ENCODE data around the gene MADCAM1.

MADCAM1 gene

DNA sequence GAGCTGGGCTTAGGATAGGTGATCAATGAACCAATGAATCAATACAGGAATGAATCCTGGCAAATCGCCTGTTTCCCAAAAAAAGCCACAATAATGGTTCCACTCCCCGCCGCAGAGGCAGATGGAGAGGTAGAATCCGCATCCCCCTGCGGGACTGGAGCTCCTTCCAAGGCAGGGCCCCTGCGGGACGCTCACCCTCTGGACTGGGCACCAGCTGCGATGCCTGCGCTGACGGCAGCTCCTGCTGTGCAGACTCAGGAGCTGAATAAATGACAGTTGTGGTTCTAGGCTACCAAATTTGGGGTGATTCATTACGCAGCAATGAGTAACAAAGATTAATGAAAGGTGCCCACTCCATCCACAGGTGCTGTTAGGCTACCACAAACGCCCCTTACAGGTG, 26.4 kb downstream of the MADCAM1 start:
- TF ChIP-seq, protein P1, sequence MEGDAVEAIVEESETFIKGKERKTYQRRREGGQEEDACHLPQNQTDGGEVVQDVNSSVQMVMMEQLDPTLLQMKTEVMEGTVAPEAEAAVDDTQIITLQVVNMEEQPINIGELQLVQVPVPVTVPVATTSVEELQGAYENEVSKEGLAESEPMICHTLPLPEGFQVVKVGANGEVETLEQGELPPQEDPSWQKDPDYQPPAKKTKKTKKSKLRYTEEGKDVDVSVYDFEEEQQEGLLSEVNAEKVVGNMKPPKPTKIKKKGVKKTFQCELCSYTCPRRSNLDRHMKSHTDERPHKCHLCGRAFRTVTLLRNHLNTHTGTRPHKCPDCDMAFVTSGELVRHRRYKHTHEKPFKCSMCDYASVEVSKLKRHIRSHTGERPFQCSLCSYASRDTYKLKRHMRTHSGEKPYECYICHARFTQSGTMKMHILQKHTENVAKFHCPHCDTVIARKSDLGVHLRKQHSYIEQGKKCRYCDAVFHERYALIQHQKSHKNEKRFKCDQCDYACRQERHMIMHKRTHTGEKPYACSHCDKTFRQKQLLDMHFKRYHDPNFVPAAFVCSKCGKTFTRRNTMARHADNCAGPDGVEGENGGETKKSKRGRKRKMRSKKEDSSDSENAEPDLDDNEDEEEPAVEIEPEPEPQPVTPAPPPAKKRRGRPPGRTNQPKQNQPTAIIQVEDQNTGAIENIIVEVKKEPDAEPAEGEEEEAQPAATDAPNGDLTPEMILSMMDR (IDR thresholded peaks at IDR 0.05; ENCODE audit: insufficient read depth, low read depth, low read length, missing control alignments): no peak
- no peak overlapping the region for H3K4me3 ChIP-seq (ENCODE audit: low read length)
- no peak for DNase-seq (ENCODE audit: low read depth)

GRCh38 chr19:524062-524674, 27.9 kb downstream of the MADCAM1 start:
- TF ChIP-seq, protein P1 (IDR thresholded peaks at IDR 0.05; ENCODE audit: insufficient read depth, low read depth, low read length, missing control alignments): no peak
- DNase-seq (ENCODE audit: low read depth): no peak
- no peak overlapping the region for H3K4me3 ChIP-seq (ENCODE audit: low read length)

- no peak for DNase-seq (ENCODE audit: low read depth)
- TF ChIP-seq, protein P1 (IDR thresholded peaks at IDR 0.05; ENCODE audit: insufficient read depth, low read depth, low read length, missing control alignments): no peak
- H3K4me3 ChIP-seq (ENCODE audit: low read length): no peak overlapping the region
Measured at GRCh38 chr19:525029-525428, 28.7 kb downstream of the MADCAM1 start.

GRCh38 chr19:525857-526419, 29.7 kb downstream of the MADCAM1 start:
- no peak for DNase-seq (ENCODE audit: low read depth)
- H3K4me3 ChIP-seq (ENCODE audit: low read length): no peak overlapping the region
- TF ChIP-seq, protein P1 (IDR thresholded peaks at IDR 0.05; ENCODE audit: insufficient read depth, low read depth, low read length, missing control alignments): no peak

DNA sequence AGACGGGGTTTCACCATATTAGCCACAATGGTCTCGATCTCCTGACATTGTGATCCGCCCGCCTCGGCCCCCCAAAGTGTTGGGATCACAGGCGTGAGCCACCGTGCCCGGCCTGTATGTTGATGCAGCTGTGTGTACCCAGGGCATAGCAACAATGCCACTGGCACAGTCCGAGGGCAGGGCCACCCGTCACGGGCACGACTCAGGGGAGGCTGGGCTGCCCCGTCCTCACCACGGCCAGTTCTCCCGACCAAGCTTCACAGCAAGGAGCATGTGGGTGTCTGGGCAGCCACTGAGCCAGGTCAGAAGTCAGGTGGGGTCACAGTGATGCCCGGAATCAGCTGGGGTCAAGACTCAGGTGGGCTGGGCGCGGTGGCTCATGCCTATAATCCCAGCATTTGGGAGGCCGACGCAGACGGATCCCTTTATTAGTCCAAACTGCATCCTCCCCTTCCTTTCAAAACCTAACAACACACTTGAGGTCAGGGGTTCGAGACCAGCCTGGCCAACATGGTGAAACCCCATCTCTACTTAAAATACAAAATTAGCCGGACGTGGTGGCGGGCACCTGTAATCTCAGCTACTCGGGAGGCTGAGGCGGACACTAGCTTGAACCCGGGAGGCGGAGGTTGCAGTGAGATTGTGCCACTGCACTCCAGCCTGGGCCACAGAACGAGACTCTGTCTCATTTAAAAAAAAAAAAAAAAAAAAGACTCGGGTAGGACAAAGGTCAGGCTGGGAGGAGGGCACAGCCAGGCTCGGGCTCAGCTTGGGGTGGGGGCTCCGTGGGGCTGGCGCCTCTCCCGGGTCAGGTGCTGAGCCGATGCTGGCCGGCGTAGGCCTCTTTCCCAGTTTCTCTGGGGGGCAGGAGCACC, 34.1 kb downstream of the MADCAM1 start:
- DNase-seq (ENCODE audit: low read depth): no peak

GRCh38 chr19:531009-531752, 34.9 kb downstream of the MADCAM1 start:
- H3K4me3 ChIP-seq (ENCODE audit: low read length): peak overlapping the region; percentile 64
- TF ChIP-seq, protein P1 (IDR thresholded peaks at IDR 0.05; ENCODE audit: insufficient read depth, low read depth, low read length, missing control alignments): no peak
- DNase-seq (ENCODE audit: low read depth): peak; percentile 82

More for the DNA sequence above, 34.1 kb downstream of the MADCAM1 start:
- TF ChIP-seq, protein P1 (IDR thresholded peaks at IDR 0.05; ENCODE audit: insufficient read depth, low read depth, low read length, missing control alignments): no peak
- H3K4me3 ChIP-seq (ENCODE audit: low read length): peak overlapping the region; percentile 64
